Adrenal gland (tissue), 5 donors: Measurements from ENCODE around the gene RABGAP1L.

ENCODE experiments used
- POLR2A ChIP-seq, 2 donors: fragments of 450-650 bp; IDR thresholded peaks; one replicate each; pipeline ENCODE4 v1.6.1; 2017; ENCODE audit warnings: antibody characterized with exemption in 2 of 2, mild to moderate bottlenecking in 2 of 2, moderate library complexity in 1 of 2
- TF ChIP-seq, protein P1 (sequence below), 6 experiments: fragments of 450-650 bp in 4 of 6; fragments of 200-600 bp in 2 of 6; sonication (generic) in 1 of 6; IDR thresholded peaks; 1 replicate in 5 of 6; 2 replicates in 1 of 6; pipeline versions ENCODE4 v1.5.1 to v1.8.0; 2016 to 2021; ENCODE audit warnings: antibody characterized with exemption in 6 of 6, mild to moderate bottlenecking in 2 of 6, moderate library complexity in 1 of 6
- donor health status: DM: no; HTN: no; CAD: no.

DNA sequence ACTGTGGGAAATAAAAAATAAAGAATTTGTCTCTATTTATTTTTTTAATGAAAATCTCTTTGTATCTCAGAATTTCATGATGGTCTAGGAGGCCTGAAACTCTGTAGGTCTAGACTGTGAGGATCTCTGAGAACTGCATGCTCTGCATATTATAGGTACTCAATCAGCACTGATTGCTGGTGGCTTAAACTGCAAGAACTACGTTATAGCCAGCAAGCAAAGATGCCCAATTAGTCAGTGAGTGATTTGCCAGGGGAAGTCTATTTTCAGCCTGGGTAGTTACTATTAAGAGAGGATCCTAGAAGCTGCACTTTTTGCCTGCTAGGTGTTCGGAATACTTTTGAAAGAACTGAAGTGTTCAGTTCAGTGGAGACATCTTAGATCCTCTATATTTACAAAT is 375.9 kb downstream of the RABGAP1L start:
- TF ChIP-seq, protein P1, sequence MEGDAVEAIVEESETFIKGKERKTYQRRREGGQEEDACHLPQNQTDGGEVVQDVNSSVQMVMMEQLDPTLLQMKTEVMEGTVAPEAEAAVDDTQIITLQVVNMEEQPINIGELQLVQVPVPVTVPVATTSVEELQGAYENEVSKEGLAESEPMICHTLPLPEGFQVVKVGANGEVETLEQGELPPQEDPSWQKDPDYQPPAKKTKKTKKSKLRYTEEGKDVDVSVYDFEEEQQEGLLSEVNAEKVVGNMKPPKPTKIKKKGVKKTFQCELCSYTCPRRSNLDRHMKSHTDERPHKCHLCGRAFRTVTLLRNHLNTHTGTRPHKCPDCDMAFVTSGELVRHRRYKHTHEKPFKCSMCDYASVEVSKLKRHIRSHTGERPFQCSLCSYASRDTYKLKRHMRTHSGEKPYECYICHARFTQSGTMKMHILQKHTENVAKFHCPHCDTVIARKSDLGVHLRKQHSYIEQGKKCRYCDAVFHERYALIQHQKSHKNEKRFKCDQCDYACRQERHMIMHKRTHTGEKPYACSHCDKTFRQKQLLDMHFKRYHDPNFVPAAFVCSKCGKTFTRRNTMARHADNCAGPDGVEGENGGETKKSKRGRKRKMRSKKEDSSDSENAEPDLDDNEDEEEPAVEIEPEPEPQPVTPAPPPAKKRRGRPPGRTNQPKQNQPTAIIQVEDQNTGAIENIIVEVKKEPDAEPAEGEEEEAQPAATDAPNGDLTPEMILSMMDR (IDR thresholded peaks at IDR 0.05): no peak
- no peak for TF ChIP-seq POLR2A (IDR thresholded peaks at IDR 0.05)
